Measurements from ENCODE around the gene CORO2B.
"Not testable (repeated sequence)": the region's sequence is repeated elsewhere in the genome, so short reads cannot be mapped to it uniquely, and the experiment has no call there.

The CORO2B gene

GRCh38 chr15:68680756-68681155 is 102.0 kb downstream of the CORO2B start:
- not testable (repeated sequence) for DNase-seq

GRCh38 chr15:68681836-68682235 is 103.0 kb downstream of the CORO2B start:
- DNase-seq, result no peak

GRCh38 chr15:68682330-68682729 is 103.5 kb downstream of the CORO2B start:
- DNase-seq, result no peak

GRCh38 chr15:68683026-68683425 is 104.2 kb downstream of the CORO2B start:
- no peak for DNase-seq

GRCh38 chr15:68683551-68683950 is 104.8 kb downstream of the CORO2B start:
- no peak for DNase-seq

GRCh38 chr15:68684476-68684875 is 105.7 kb downstream of the CORO2B start:
- DNase-seq, result no peak

GRCh38 chr15:68687136-68687735 is 108.4 kb downstream of the CORO2B start:
- DNase-seq, result no peak

- no peak for DNase-seq
These were observed 112.9 kb downstream of the CORO2B start for GRCh38 chr15:68691705-68692104.

- DNase-seq, result peak in 1 of 3 donors; percentile 15
These were observed 114.3 kb downstream of the CORO2B start for GRCh38 chr15:68693071-68693470.

GRCh38 chr15:68694111-68694510 is 115.3 kb downstream of the CORO2B start:
- DNase-seq, result no peak

GRCh38 chr15:68695061-68695595 is 116.3 kb downstream of the CORO2B start:
- no peak for DNase-seq

- DNase-seq, result no peak
These were observed 117.9 kb downstream of the CORO2B start for GRCh38 chr15:68696414-68697363.

- DNase-seq, result no peak
These were observed 119.2 kb downstream of the CORO2B start for GRCh38 chr15:68697711-68698690.

- no peak for DNase-seq
These were observed 119.9 kb downstream of the CORO2B start for GRCh38 chr15:68698708-68699107.

- no peak for DNase-seq
These were observed 120.5 kb downstream of the CORO2B start for GRCh38 chr15:68699124-68699880.

GRCh38 chr15:68699881-68700454 is 121.2 kb downstream of the CORO2B start:
- DNase-seq, result no peak

GRCh38 chr15:68700455-68701123 is 121.8 kb downstream of the CORO2B start:
- peak in 2 of 3 donors; percentile 6 to 15 for DNase-seq

GRCh38 chr15:68701886-68702285 is 123.1 kb downstream of the CORO2B start:
- no peak for DNase-seq

- DNase-seq, result peak in 1 of 3 donors; percentile 7
These were observed 125.8 kb downstream of the CORO2B start for GRCh38 chr15:68704496-68705021.

GRCh38 chr15:68706256-68706655 is 127.5 kb downstream of the CORO2B start:
- no peak for DNase-seq

- no peak for DNase-seq
These were observed 128.1 kb downstream of the CORO2B start for GRCh38 chr15:68706931-68707330.
